BLaER1 (cell line): ENCODE results near the gene COL16A1.
A peak's percentile ranks its signal among the peaks of the same experiment; 100 is the strongest.

Source experiments
- H3K27ac ChIP-seq: shearing (Covaris generic); formaldehyde crosslinking; 2 replicates; pipeline ENCODE4 v1.8.1; 2022
- H3K27me3 ChIP-seq: shearing (Covaris generic); formaldehyde crosslinking; 2 replicates; pipeline ENCODE4 v1.8.1; 2022
- H3K36me3 ChIP-seq: shearing (Covaris generic); formaldehyde crosslinking; 2 replicates; pipeline ENCODE4 v1.8.1; 2022
- H3K4me1 ChIP-seq: shearing (Covaris generic); formaldehyde crosslinking; 2 replicates; pipeline ENCODE4 v1.8.1; 2022
- H3K4me2 ChIP-seq: shearing (Covaris generic); formaldehyde crosslinking; 2 replicates; pipeline ENCODE4 v1.8.1; 2022
- H3K4me3 ChIP-seq: shearing (Covaris generic); formaldehyde crosslinking; 2 replicates; pipeline ENCODE4 v1.8.1; 2022
- H3K9ac ChIP-seq: shearing (Covaris generic); formaldehyde crosslinking; 2 replicates; pipeline ENCODE4 v1.8.1; 2022
- H3K9me3 ChIP-seq: shearing (Covaris generic); formaldehyde crosslinking; 2 replicates; pipeline ENCODE4 v1.8.1; 2022
- H4K20me1 ChIP-seq: shearing (Covaris generic); formaldehyde crosslinking; 2 replicates; pipeline ENCODE4 v1.8.1; 2022
- Cebpa-rat ChIP-seq: shearing (Covaris generic); IDR thresholded peaks from 2 replicates; pipeline ENCODE4 v1.8.1; 2022

COL16A1 gene

GRCh38 chr1:31669786-31670592 lies 33.8 kb downstream of the COL16A1 start:
- Histone ChIP-seq H3K36me3 (no peaks in the 10 kb centered on the region), H3K4me2 (peak overlapping the region; percentile 67), H3K9me3 (no peaks in the 10 kb centered on the region), H3K4me1 (peaks cover 59% of the 10 kb centered on the region), H3K9ac (no peak overlapping the region), H3K27ac (no peak overlapping the region), H3K4me3 (no peak overlapping the region), H4K20me1 (no peaks in the 10 kb centered on the region), H3K27me3 (peaks cover 29% of the 10 kb centered on the region)
- no peak for TF ChIP-seq Cebpa-rat

GRCh38 chr1:31669433-31669785 lies 34.4 kb downstream of the COL16A1 start:
- peaks cover 65% of the 10 kb centered on the region for H3K4me1 ChIP-seq

GRCh38 chr1:31668303-31668883 lies 35.4 kb downstream of the COL16A1 start:
- no peak overlapping the region for H3K27ac ChIP-seq
- no peak overlapping the region for H3K4me3 ChIP-seq
- H3K9me3 ChIP-seq, result no peaks in the 10 kb centered on the region
- peaks cover 29% of the 10 kb centered on the region for H3K27me3 ChIP-seq
- no peaks in the 10 kb centered on the region for H4K20me1 ChIP-seq
- H3K9ac ChIP-seq, result no peak overlapping the region
- no peak for TF ChIP-seq Cebpa-rat
- H3K36me3 ChIP-seq, result no peaks in the 10 kb centered on the region
- H3K4me1 ChIP-seq, result peaks cover 75% of the 10 kb centered on the region
- no peak overlapping the region for H3K4me2 ChIP-seq

More at GRCh38 chr1:31669433-31669785, 34.4 kb downstream of the COL16A1 start:
- no peak overlapping the region for H3K4me3 ChIP-seq
- H3K27me3 ChIP-seq, result peaks cover 29% of the 10 kb centered on the region
- H3K9me3 ChIP-seq, result no peaks in the 10 kb centered on the region
- no peaks in the 10 kb centered on the region for H3K36me3 ChIP-seq
- H4K20me1 ChIP-seq, result no peaks in the 10 kb centered on the region
- TF ChIP-seq Cebpa-rat, result no peak
- H3K4me2 ChIP-seq, result peak overlapping the region; percentile 67
- H3K27ac ChIP-seq, result no peak overlapping the region
- no peak overlapping the region for H3K9ac ChIP-seq

GRCh38 chr1:31667065-31667785 lies 36.6 kb downstream of the COL16A1 start:
- no peaks in the 10 kb centered on the region for H3K9me3 ChIP-seq
- peaks cover 87% of the 10 kb centered on the region for H3K4me1 ChIP-seq
- H3K4me3 ChIP-seq, result no peak overlapping the region
- no peaks in the 10 kb centered on the region for H4K20me1 ChIP-seq
- no peaks in the 10 kb centered on the region for H3K36me3 ChIP-seq
- no peak overlapping the region for H3K27ac ChIP-seq
- H3K27me3 ChIP-seq, result peaks cover 29% of the 10 kb centered on the region
- 0 out of 2 replicates have a peak overlapping the region, but pooled peaks have one; percentile 25 for H3K9ac ChIP-seq
- peak overlapping the region; percentile 72 for H3K4me2 ChIP-seq
- no peak for TF ChIP-seq Cebpa-rat

GRCh38 chr1:31666263-31666963 lies 37.4 kb downstream of the COL16A1 start:
- H3K4me3 ChIP-seq, result no peak overlapping the region
- no peak for TF ChIP-seq Cebpa-rat
- H3K36me3 ChIP-seq, result no peaks in the 10 kb centered on the region
- no peaks in the 10 kb centered on the region for H3K9me3 ChIP-seq
- H3K27me3 ChIP-seq, result peaks cover 26% of the 10 kb centered on the region
- H3K4me2 ChIP-seq, result peak overlapping the region; percentile 72
- H3K27ac ChIP-seq, result no peak overlapping the region
- peaks cover 93% of the 10 kb centered on the region for H3K4me1 ChIP-seq
- no peak overlapping the region for H3K9ac ChIP-seq
- no peaks in the 10 kb centered on the region for H4K20me1 ChIP-seq

GRCh38 chr1:31665234-31665878 lies 38.5 kb downstream of the COL16A1 start:
- Histone ChIP-seq H3K27ac (peak overlapping the region; percentile 45; the same call in 1 of the 2 replicates), H3K27me3 (peaks cover 15% of the 10 kb centered on the region), H3K9ac (0 out of 2 replicates have a peak overlapping the region, but pooled peaks have one; percentile 1), H3K4me1 (peaks cover 93% of the 10 kb centered on the region), H3K36me3 (no peaks in the 10 kb centered on the region), H3K4me2 (peak overlapping the region; percentile 72), H4K20me1 (no peaks in the 10 kb centered on the region), H3K9me3 (no peaks in the 10 kb centered on the region), H3K4me3 (no peak overlapping the region)
- TF ChIP-seq Cebpa-rat, result no peak

- Histone ChIP-seq H3K4me2 (peak overlapping the region; percentile 72), H4K20me1 (no peaks in the 10 kb centered on the region), H3K9me3 (no peaks in the 10 kb centered on the region), H3K4me3 (no peak overlapping the region), H3K4me1 (peaks cover 93% of the 10 kb centered on the region), H3K36me3 (no peaks in the 10 kb centered on the region), H3K9ac (no peak overlapping the region), H3K27ac (peak overlapping the region; percentile 32; the same call in 1 of the 2 replicates), H3K27me3 (peaks cover 7% of the 10 kb centered on the region)
- TF ChIP-seq Cebpa-rat, result no peak
Observed at GRCh38 chr1:31664528-31664927, 39.3 kb downstream of the COL16A1 start.

GRCh38 chr1:31663622-31664452 lies 40.0 kb downstream of the COL16A1 start:
- Histone ChIP-seq H3K27me3 (peaks cover under 1% of the 10 kb centered on the region; the same call in 1 of the 2 replicates), H3K4me1 (peaks cover 96% of the 10 kb centered on the region), H3K4me3 (no peak overlapping the region), H3K36me3 (no peaks in the 10 kb centered on the region), H4K20me1 (no peaks in the 10 kb centered on the region), H3K9ac (no peak overlapping the region), H3K9me3 (no peaks in the 10 kb centered on the region), H3K27ac (peak overlapping the region; percentile 32; the same call in 1 of the 2 replicates), H3K4me2 (peak overlapping the region; percentile 72)
- TF ChIP-seq Cebpa-rat, result no peak
